Panc1 (cell line): Measurements from ENCODE around the gene RNF115. TPM values are rescaled to one million over a fixed set of nuclear protein-coding genes. Genes with fewer than 3 reads are reported as not detected.

Experiments used
- ATAC-seq: fragments of 200-7000 bp; cut with Tn5 transposase; 2 replicates; pipeline ENCODE4 v1.9.1; 2020; ENCODE audit warnings: mild to moderate bottlenecking, moderate library complexity
- BruUV-seq: library from RNA; stranded (reverse); fragments of 400-500 nt; replicated peaks from 2 replicates; lab custom pipeline; 2021; lab: Mats Ljungman, UMichigan
- CTCF ChIA-PET: fragments of 300-600 bp; sonication (Branson Sonifier 250); formaldehyde crosslinking; loops from one replicate; lab custom pipeline; 2022; ENCODE audit warnings: antibody characterized with exemption; lab: Charles Lee
- POLR2A ChIA-PET: fragments of 300-600 bp; sonication (Branson Sonifier 250); formaldehyde crosslinking; loops from one replicate; lab custom pipeline; 2022; ENCODE audit warnings: antibody characterized with exemption; lab: Charles Lee
- DNase-seq: peaks from one replicate; pipeline ENCODE4 v3.0.0-alpha.2; 2010; ENCODE audit warnings: low read depth, low spot score
- H3K27ac ChIP-seq: 2 replicates; pipeline ENCODE4 v1.5.1; 2011; ENCODE audit warnings: mild to moderate bottlenecking, low read length, inconsistent platforms
- H3K27me3 ChIP-seq: fragments of 200-500 bp; sonication (Bioruptor generic); 2 replicates; pipeline ENCODE4 v1.6.0; 2014; ENCODE audit warnings: low read length, inconsistent platforms; ENCODE audit not compliant: control insufficient read depth, insufficient read depth
- H3K36me3 ChIP-seq: fragments of 200-500 bp; sonication (Bioruptor generic); 2 replicates; pipeline ENCODE4 v1.5.1; 2014; ENCODE audit warnings: inconsistent platforms, mild to moderate bottlenecking, low read length, moderate library complexity; ENCODE audit not compliant: control insufficient read depth, insufficient read depth
- H3K4me1 ChIP-seq: 2 replicates; pipeline ENCODE4 v1.5.1; 2011; ENCODE audit warnings: inconsistent platforms, mild to moderate bottlenecking, low read length, moderate library complexity; ENCODE audit not compliant: control insufficient read depth, insufficient read depth
- H3K4me3 ChIP-seq, 2 experiments: 2 replicates each; pipeline ENCODE4 v1.5.1; 2011 to 2012; ENCODE audit warnings: low read depth in 2 of 2, low read length in 2 of 2, mild to moderate bottlenecking in 2 of 2, inconsistent platforms in 1 of 2, moderate library complexity in 1 of 2
- H3K9me3 ChIP-seq: fragments of 200-500 bp; sonication (Bioruptor generic); 2 replicates; pipeline ENCODE4 v1.5.1; 2014; ENCODE audit warnings: low read depth, mild to moderate bottlenecking, inconsistent platforms, low read length, moderate library complexity; ENCODE audit not compliant: control insufficient read depth, insufficient read depth
- POLR2AphosphoS5 ChIP-seq: IDR thresholded peaks from 2 replicates; pipeline ENCODE4 v1.6.1; 2012; ENCODE audit warnings: mild to moderate bottlenecking, low read depth, low read length, moderate library complexity
- REST ChIP-seq, 2 experiments: IDR thresholded peaks; 2 replicates each; pipeline ENCODE4 v1.6.1; 2011 to 2012; ENCODE audit warnings: low read depth in 2 of 2, control low read depth in 1 of 2, low read length in 1 of 2, mild to moderate bottlenecking in 1 of 2, moderate library complexity in 1 of 2; ENCODE audit not compliant: insufficient read depth in 1 of 2
- SIN3A ChIP-seq: IDR thresholded peaks from 2 replicates; pipeline ENCODE4 v1.6.1; 2012; ENCODE audit warnings: low read depth, mild to moderate bottlenecking, low read length, moderate library complexity, borderline replicate concordance; ENCODE audit not compliant: insufficient read depth
- TCF7L2 ChIP-seq: IDR thresholded peaks from 2 replicates; pipeline ENCODE4 v1.6.1; 2011; ENCODE audit warnings: mild to moderate bottlenecking, low read depth, low read length, inconsistent platforms
- in situ Hi-C: cut with HindIII; loops from 2 replicates; pipeline ENCODE4 v1.10.0; 2016; ENCODE audit warnings: low sequenced_read_pairs, low pct_unique_long_range_greater_than_20kb
- intact Hi-C: fragments of 100-400 bp; cut with micrococcal nuclease; formaldehyde crosslinking; loops from one replicate; pipeline ENCODE4 v1.10.0; 2022; ENCODE audit not compliant: unreplicated experiment
- total RNA-seq: library from RNA; stranded (reverse); gene quantifications from one replicate; pipeline ENCODE4 v1.2.1, GENCODE V29; 2021; ENCODE audit not compliant: unreplicated experiment
- TF ChIP-seq, protein P1 (sequence below): fragments of 450-650 bp; IDR thresholded peaks from 2 replicates; pipeline ENCODE4 v1.5.1; 2017; ENCODE audit warnings: mild to moderate bottlenecking

RNF115 gene
- total RNA-seq, 1 experiment from 2014 or later = 14.5 TPM

GRCh38 chr1:145845514-145846161 lies 21.7 kb upstream of the RNF115 start, which contains the start of gene NUDT17:
Gene NUDT17, plus strand, starts transcription at chr1:145845630. Its CDS starts 11 bp downstream, at chr1:145845641.
- H3K27me3 ChIP-seq = no peaks in the 10 kb centered on the region
- no peaks in the 10 kb centered on the region for H3K9me3 ChIP-seq
- H3K36me3 ChIP-seq = peaks cover 15% of the 10 kb centered on the region
- ATAC-seq = peak; percentile 89
- BruUV-seq = no TSS peak
- ChIA-PET CTCF (interaction anchor here (0.6 to 2.0 kb wide), 10 partner anchors 13 to 168 kb away, joined by 3 to 25 read pairs (median 5); partner anchors contain the start of genes ITGA10 and PIAS3), POLR2A (interaction anchor here (0.6 kb wide), 1 partner anchor 144 kb away, joined by 8 read pairs; no protein-coding TSS in a partner anchor)
- 0 out of 2 replicates have a peak, but pooled peaks cover 4% of the 10 kb centered on the region for H3K4me1 ChIP-seq
- no peak for DNase-seq
- intact Hi-C loops = loop anchor here (5.0 kb wide), 1 partner anchor 167 kb away; no protein-coding TSS in a partner anchor
- in situ Hi-C loops = no loop called here
- TF ChIP-seq POLR2AphosphoS5 (peak; percentile 76), TCF7L2 (no peak), REST (IDR thresholded peaks at IDR 0.05; ENCODE audit: insufficient read depth in 1 of 2, low read depth in 2 of 2, low read length in 1 of 2) (0 out of 4 replicates have a peak, but pooled peaks of 1 of the 2 experiments have one; percentile 49), SIN3A (0 out of 2 replicates have a peak, but pooled peaks have one; percentile 69)
- TF ChIP-seq, protein P1, sequence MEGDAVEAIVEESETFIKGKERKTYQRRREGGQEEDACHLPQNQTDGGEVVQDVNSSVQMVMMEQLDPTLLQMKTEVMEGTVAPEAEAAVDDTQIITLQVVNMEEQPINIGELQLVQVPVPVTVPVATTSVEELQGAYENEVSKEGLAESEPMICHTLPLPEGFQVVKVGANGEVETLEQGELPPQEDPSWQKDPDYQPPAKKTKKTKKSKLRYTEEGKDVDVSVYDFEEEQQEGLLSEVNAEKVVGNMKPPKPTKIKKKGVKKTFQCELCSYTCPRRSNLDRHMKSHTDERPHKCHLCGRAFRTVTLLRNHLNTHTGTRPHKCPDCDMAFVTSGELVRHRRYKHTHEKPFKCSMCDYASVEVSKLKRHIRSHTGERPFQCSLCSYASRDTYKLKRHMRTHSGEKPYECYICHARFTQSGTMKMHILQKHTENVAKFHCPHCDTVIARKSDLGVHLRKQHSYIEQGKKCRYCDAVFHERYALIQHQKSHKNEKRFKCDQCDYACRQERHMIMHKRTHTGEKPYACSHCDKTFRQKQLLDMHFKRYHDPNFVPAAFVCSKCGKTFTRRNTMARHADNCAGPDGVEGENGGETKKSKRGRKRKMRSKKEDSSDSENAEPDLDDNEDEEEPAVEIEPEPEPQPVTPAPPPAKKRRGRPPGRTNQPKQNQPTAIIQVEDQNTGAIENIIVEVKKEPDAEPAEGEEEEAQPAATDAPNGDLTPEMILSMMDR = peak; percentile 99
- H3K4me3 ChIP-seq = peak within 1 kb of the TSS; percentile 54 to 65
- H3K27ac ChIP-seq = peak within 1 kb of the TSS; percentile 81

DNA sequence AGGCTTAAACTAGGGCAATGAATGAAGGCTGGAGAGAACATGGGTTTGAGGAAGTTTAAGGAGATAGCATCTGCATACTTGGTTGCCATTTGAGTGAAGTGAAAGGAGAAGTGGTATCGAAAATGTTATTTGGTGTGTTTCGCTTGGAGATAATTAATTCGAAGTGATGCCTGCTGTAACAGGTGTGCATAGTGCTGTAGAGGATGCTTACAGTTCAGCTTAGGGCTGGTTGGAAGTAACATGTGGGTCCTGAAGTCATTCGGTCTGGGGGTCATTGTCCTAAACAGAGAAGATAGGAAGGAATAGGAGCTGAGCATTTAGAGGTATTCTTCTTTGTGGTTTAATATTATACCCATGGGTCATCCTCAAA lies 21.2 kb upstream of the RNF115 start:
- in situ Hi-C loops (no loop called here), intact Hi-C loops (loop anchor here (5.0 kb wide), 1 partner anchor 167 kb away; no protein-coding TSS in a partner anchor)
- Histone ChIP-seq H3K9me3 (no peaks in the 10 kb centered on the region), H3K27me3 (no peaks in the 10 kb centered on the region), H3K36me3 (peaks cover 18% of the 10 kb centered on the region), H3K4me1 (0 out of 2 replicates have a peak, but pooled peaks cover 4% of the 10 kb centered on the region), H3K27ac (peak overlapping the region; percentile 81), H3K4me3 (peak overlapping the region; percentile 54 to 65)
- POLR2A ChIA-PET = interaction anchor here (0.7 kb wide), 1 partner anchor 48 kb away, joined by 5 read pairs; no protein-coding TSS in a partner anchor
- no peak for TF ChIP-seq POLR2AphosphoS5
- TF ChIP-seq TCF7L2 = no peak
- BruUV-seq = no TSS peak
- ATAC-seq (peak; percentile 76), DNase-seq (no peak)
- CTCF ChIA-PET = interaction anchor here (0.6 to 2.0 kb wide), 10 partner anchors 14 to 169 kb away, joined by 3 to 25 read pairs (median 6); partner anchors contain the start of genes ITGA10 and PIAS3
